NCI-H2196 treated with DMSO at 0.1 percent for 48 hours (cell line): ENCODE results near the gene RFX4.

Experiments used
- DNase-seq: peaks from one replicate; lab custom pipeline; 2025; ENCODE audit not compliant: unreplicated experiment; lab: John Stamatoyannopoulos, UW

RFX4 gene

GRCh38 chr12:106582641-106583230, at the start of gene RFX4:
TSS of gene RFX4 (plus strand) at chr12:106583004. CDS start at chr12:106583321, 317 bp downstream.
- DNase-seq, result no peak

- DNase-seq, result no peak
These were observed 41.6 kb upstream of the RFX4 start for GRCh38 chr12:106541201-106541600.

GRCh38 chr12:106551410-106551809, 31.4 kb upstream of the RFX4 start:
- no peak for DNase-seq

GRCh38 chr12:106552228-106552627, 30.6 kb upstream of the RFX4 start:
- no peak for DNase-seq

- no peak for DNase-seq
These were observed 18.0 kb upstream of the RFX4 start for GRCh38 chr12:106564678-106565329.

- DNase-seq, result no peak
These were observed 16.0 kb upstream of the RFX4 start for GRCh38 chr12:106566771-106567170.

- DNase-seq, result no peak
These were observed 9.6 kb upstream of the RFX4 start for GRCh38 chr12:106573239-106573638.

- no peak for DNase-seq
These were observed 6.0 kb upstream of the RFX4 start for GRCh38 chr12:106576848-106577247.

- no peak for DNase-seq
These were observed 1.9 kb upstream of the RFX4 start for GRCh38 chr12:106580671-106581508.

- no peak for DNase-seq
These were observed 1.1 kb upstream of the RFX4 start for GRCh38 chr12:106581543-106582248.

GRCh38 chr12:106582249-106582591, 584 bp upstream of the RFX4 start:
- no peak for DNase-seq

- DNase-seq, result no peak
These were observed 669 bp downstream of the RFX4 start for GRCh38 chr12:106583242-106584103.

GRCh38 chr12:106584104-106585064, 1.6 kb downstream of the RFX4 start:
- DNase-seq, result no peak

- DNase-seq, result no peak
These were observed 2.3 kb downstream of the RFX4 start for GRCh38 chr12:106585105-106585520.

- no peak for DNase-seq
These were observed 2.9 kb downstream of the RFX4 start for GRCh38 chr12:106585521-106586277.

- DNase-seq, result no peak
These were observed 3.5 kb downstream of the RFX4 start for GRCh38 chr12:106586278-106586802.

- DNase-seq, result no peak
These were observed 4.2 kb downstream of the RFX4 start for GRCh38 chr12:106586803-106587684.
